HG03521 (cell line): Measurements from ENCODE around the gene STAG2.
"Not testable (repeated sequence)": the region's sequence is repeated elsewhere in the genome, so short reads cannot be mapped to it uniquely, and the experiment has no call there.

Source experiments
- ATAC-seq: cut with Tn5 transposase; IDR thresholded peaks from one replicate; pipeline ENCODE4 v1.9.1; 2021; ENCODE audit warnings: mild to moderate bottlenecking, moderate library complexity; ENCODE audit not compliant: unreplicated experiment

The STAG2 gene

DNA sequence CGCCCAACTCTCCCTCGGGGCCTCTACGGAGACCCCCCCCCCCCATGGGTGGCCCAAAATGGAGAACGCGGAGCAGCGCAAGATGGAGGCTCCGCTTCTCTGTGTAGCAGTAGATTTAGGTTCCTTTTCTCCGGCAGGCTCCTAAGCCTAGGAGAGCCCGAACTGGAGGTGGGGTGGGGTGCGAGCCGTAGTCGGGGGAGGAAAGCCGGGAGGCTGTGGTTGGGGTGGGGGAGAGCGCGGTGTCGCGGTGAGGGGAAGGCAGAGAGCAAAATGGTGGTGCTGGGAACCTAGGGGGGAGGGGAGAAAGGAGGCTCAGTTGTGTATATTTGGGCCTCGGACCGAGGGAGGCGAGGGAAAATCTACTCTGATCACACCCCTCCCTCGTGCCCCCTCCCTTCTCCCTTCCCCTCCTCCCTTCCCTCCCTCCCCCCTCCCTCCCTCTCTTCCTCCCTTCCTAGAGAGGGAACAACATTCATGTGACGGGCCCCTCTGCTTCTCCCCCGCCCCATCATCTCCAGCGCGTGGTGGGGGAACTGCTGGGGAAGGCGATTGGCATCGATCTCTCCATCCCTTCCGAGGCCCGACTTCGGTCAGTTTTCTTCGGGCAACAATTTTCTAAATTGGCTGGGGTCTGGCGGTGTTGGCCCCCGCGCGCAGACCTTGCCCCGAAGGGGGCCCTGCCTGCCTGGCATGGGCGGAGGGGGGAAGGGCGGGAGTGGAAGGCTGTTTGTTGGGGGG, at the start of gene STAG2:
TSS of gene STAG2 (plus strand) at position 439 of the 738 bp plus-strand sequence. CDS start 60,922 bp downstream, outside the sequence.
- ATAC-seq, result no peak

DNA sequence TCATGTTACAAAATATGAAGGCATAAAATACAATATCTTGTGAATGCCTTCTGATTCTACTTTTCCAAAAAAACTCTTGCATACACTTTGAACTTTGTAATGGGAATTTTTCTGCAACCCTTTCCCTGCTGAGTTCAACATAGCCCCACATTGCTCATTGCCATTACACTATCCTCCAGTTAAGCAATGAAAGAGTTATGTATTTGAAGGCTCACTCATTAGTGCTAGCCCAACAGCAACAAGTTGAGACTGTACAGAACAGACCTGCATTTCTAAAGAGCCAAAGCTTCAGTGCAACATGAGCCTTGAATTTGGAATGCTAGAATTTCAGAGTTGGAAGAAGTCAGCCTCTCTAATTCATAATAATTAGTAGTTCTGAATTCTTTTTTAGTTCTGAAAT, 44.4 kb upstream of the STAG2 start:
- ATAC-seq, result no peak

DNA sequence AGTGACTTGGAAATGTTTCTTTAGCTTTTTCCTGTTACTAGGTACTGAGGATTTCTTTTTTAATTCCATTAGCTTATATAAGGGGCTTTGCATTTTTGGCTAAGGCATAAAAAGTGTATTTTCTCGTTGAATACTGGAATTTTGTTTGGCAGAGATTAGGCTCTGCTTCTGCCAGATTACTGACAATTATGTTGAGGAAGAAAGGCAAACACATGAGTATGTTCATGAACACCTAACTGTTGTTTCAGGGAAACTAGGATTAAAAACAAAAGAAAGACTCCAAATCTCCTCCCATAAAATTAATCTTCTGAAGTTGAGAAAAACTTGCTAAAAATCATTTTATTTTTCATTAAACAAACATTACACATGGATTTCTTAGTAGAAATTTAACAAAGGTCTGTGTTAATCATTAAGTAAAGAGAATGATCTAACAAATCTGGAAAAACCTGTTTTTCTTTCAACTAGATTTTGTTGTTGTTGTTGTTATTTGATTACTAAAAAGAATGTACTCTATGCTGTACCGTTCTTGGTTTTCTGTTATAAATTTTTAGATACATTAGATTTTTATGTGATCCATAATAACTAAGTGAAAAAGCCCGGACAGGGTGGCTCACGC, 43.3 kb upstream of the STAG2 start:
- no peak for ATAC-seq

DNA sequence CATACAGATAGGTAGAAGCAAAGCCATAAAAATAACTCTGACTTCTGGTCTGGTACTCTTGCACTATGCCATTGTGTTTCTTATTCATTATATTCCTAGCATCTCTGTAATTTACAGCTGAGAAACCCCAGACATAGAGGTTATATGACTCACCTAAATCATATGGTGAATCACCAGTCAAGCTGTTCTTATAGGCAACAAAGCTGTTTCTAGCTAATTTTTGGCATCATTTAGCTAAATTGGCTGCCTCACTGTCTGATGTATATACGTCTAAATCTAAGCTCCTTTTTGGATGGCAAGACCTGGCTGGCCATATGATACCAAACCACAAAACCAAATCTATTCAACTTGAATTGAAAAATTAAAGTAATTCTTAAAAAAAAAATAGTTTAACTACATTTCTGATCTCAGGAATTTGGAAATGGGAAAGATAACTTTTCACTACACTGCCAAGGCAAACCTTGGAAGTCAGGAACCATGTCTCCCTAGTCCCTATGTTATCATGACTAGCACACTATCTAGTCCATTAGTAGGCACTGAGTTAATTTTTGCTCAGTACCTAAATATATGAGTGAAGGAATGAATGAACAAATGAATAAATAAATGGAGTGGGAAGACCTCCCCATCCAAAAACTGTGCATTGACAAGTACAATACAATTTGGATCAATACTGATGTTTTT, 41.3 kb upstream of the STAG2 start:
- ATAC-seq, result no peak

DNA sequence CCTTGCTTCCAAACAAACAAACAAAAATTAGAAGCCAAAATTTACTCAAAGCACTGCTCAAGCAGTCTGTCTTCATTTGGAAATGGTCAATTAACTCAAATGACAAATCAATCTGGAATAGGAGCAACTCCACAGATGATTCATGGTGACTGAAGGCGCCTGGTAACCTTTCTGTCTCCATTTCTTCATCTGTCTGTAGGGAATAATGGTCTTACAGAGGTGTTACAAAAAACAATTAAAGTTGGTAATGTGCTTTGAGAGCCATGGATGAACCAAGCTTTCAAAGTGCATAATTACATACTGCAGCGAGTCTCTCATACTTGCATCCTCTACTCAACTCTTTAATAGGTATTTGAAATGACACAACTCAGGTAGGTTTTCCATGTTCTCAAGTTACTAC, 38.3 kb upstream of the STAG2 start:
- ATAC-seq, result no peak

DNA sequence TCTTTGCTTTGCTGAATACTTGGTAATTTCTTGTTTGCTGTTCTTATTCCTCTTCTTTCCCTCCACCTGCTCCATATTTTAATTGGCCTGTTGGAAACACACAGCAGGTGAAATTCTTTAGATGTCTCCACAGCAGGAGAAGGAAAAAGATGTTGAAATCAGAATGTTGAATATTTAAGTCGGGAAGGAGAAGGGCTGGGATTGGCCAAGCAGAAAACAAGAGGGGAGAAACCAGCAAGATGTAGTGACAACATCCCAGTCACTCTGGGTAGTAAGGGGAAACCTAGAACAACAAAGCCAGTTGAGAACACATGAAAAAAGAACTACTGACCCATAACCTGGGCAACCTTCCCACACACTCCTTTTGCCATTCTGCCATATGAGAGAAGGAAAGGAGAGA, 37.3 kb upstream of the STAG2 start:
- no peak for ATAC-seq

DNA sequence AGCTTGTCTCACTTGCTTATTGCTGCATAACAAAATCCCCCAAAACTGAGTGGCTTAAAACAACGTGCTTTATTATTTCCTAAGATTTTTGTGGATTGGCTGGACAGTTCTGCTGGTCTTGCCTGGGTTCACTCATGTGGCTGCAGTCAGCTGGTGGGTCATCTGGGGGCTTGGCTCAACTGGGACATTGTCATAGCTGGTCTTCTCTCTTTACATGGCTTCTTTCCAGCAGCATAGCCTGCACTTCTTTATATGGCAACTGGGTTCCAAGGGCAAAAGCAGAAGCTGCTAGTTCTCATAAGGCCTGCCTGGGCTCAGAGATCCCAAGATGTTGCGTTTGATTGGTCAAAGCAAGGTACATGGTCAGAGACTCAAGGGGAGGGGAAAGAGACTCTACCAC, 33.7 kb upstream of the STAG2 start:
- ATAC-seq, result no peak

DNA sequence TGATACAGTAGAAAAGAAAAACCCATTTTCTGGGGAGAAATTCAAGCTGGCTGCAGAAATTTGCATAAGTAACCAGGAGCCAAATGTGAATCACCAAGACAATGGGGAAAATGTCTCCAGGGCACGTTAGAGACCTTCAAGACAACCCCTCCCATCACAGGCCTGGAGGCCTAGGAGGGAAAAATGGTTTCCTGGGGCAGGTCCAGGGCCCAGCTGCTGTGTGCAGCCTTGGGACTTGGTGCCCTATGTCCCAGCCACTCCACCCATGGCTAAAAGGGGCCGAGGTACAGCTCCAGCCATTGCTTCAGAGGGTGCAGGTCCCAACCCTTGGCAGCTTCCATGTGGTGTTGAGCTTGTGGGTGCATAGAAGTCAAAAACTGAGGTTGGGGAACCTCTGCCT, 29.5 kb upstream of the STAG2 start:
- ATAC-seq, result not testable (repeated sequence)

DNA sequence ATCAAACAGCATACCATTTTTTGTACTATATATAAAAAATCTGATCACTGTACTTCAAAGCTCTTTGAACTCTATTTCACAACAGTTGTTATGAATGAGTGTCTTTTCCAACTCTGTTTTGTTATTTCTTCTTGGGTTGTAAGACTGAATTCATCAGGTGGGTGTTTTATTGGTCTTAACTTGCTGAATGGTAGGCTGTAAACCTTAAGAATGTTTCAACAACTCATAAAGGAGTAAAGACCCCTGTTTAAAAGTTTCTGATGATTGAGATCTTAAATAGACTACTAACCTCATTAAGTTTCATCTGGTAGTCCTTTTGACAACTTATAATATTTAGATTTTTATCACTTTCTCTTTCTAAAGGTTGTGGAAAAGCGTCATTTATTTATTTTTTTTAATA, 18.4 kb upstream of the STAG2 start:
- no peak for ATAC-seq

DNA sequence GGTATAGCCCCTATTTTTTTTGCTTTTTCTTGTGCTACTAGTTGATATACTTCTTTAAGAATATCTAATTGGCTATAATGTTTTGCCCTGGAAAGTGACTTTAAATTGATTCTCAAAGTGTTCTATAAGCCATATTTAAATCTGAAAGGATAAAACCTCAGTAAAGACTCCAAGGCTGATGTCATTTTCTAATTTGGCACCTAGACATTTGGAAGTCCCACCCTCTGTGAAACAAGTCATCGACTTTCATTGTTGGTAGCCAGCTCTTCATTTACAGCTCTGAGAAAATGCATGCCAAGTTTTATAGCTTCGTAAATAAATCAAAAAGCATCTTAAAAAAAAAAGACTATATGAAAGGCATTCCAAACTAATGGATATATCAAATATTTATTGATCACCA, 18.0 kb upstream of the STAG2 start:
- ATAC-seq, result no peak

DNA sequence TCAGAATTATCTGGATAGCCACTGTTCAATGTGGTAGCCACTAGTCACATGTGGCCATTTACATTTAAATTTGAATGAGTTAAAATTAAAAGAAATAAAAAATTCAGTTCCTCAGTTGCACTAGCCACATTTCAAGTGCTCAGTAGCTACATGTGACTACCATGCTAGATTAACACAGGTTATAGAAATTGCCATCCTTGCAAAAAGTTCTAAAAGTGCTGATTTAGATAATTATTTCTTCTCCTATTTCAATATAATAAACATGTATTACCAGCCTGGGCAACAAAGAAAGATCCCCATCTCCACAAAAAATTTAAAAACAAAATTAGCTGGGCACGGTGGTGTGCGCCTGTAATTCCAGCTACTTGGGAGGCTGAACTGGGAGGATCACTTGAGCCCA, 11.7 kb upstream of the STAG2 start:
- ATAC-seq, result no peak

DNA sequence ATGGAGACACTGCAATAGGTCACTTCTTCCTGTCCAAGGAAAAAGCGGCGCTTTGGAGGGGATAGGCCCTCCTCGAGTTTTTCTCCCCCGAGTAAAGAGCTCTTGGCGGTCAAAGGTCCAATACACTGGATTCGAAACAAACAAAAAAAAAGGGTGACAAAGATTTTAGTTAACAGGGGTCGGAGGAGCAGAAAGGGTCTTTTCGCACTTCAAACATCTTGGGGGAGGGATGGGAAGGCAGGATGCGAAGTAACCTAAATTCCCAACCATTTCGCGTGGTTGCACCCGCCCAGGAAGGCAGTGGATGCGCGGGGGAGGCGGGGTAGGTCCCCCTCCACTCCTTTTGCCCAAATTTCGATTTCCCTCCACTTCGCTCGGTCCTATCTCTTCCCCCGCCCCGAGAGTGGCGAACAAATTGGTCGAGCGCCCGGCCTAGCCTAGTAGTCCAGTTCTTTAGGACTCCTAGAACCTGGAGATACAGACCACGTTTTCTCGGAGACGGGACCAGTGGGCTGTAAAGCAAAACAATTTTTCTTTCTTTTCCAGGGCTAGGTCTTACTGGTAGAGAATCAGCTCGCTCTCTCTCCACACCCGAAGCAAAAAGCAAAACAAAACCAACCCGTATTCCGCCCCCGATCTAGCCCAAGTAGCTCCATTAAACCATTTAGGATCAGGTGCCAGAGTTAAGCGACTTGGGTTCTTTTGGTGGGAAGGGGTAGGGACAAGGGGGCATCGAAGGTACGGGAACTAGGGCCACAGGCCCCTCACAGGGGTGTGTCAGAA, 2.0 kb upstream of the STAG2 start:
- no peak for ATAC-seq

DNA sequence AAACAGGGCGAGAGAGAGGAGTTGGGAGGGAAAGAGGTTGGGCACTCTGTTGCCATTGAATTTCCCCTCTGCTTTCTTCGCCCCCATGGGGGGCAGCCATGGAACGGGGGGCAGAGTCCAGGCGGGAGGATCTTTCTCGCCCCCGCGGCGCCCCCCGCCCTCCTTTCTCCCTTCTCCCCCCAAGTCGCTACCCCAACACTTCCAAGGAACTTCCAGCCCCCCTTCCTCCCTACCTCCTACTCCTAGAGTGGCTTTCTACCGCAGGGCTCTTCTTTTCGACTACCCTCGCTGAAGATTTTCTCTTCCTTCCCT, 594 bp upstream of the STAG2 start:
- no peak for ATAC-seq

DNA sequence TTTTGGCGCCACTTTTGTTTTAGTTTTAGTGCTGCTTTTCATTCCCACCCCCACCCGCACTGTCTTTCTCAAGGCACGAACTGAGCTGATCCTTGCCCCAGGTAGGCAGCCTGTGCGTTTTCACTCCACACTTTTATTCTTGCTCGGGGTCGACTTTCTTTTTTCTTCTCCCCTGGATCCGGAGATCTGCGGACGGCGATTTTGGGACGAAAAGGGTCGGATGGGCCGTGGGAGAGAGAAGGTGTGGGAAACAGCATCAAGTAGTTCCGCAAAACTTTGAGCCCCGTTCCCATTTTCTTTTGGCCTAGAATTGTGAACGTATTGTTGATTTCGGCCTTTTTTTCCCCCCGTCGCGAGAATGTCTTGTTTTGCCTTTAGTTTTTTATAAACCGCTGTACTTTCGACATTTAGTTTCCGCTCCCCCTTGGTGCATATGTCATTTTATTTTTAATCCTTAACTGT, 531 bp downstream of the STAG2 start:
- ATAC-seq, result no peak

DNA sequence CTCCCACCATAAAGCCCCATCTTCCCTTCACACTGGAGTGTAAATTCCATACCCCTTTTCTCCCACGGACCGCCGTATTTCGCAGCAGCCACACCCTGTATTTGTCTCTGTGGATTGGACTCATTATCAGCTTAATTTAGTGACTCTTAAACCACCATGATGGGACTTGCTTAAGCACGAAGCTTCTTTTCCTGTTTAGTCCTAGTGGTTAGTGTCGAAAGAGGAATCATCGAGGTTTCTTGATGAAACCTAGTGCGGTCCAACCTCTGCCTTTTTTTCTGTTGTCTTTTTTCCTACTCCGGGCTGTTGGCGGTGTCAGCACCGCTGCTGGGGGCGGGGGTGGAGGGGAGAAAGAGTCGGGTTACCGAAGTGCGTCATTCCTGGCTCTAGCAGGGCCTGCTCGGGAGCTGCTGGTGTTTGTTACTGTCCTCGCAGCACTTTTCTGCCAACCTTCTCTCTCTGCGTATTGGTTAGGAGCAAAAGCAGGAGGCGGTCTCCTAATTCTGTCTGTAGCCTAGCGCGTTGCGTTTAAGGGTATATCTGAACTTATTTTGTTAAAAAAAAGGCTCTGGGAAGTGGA, 1.4 kb downstream of the STAG2 start:
- ATAC-seq, result peak; percentile 46

DNA sequence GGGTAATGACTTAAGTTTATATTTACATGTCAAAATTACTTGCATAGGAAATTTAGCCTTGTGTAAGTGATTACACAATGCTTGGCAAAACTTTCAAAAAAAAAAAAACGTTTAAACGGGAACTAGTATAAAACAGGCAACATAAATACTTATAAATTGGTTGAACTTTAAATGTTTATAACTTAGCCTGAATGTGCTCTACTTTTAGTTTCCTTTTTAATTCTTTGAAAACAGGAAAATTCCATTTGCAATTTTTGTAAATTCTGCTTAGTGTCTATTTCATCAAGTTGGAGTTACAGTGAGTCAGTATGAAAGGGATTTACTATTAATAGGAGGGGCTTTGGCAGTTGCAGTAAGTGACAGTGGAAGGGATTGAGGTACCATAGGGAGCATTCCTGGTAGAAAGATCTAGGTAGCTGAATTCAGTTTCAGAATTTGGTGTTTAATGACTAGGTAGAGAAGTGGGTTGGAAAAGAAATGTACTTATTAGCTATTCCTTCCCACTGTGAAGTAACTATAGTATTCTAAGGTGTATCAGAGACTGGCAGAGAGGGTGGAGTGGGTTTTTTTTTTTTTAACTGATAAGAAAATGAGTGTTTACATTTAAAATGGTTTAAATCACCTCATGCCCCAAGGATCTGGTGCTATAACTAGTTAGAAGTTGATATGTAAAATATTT, 2.8 kb downstream of the STAG2 start:
- no peak for ATAC-seq

DNA sequence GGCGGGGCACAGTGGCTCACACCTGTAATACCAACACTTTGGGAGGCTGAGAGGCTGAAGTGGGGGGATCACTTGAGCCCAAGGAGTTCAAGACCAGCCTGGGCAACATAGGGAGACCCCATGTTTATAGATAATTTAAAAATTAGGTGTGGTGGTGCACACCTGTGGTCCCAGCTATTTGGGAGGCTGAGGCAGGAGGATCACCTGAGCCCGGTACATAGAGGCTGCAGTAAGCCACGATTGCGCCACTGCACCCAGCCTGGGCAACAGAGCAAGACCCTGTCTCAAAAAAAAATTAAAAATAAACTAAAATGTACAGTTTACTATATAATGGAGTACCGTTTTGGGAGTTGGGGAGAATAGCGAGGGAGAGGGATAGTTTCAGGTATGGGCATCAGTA, 4.2 kb downstream of the STAG2 start:
- ATAC-seq, result no peak

DNA sequence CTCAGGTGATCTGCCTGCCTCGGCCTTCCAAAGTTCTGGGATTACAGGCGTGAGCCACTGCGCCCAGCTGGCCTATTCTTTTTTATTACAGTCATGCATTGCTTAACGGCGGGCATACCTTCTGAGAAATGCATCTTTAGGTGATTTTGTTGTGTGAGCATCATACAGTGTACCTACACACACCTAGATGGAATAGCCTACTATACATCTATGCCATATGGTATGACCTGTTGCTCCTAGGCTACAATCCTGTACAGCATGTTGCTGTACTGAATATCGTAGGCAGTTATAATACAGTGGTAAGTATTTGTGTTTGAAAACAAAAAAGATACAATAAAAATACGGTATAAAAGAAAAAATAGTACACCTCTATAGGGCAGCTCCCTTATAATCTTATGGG, 6.0 kb downstream of the STAG2 start:
- no peak for ATAC-seq

DNA sequence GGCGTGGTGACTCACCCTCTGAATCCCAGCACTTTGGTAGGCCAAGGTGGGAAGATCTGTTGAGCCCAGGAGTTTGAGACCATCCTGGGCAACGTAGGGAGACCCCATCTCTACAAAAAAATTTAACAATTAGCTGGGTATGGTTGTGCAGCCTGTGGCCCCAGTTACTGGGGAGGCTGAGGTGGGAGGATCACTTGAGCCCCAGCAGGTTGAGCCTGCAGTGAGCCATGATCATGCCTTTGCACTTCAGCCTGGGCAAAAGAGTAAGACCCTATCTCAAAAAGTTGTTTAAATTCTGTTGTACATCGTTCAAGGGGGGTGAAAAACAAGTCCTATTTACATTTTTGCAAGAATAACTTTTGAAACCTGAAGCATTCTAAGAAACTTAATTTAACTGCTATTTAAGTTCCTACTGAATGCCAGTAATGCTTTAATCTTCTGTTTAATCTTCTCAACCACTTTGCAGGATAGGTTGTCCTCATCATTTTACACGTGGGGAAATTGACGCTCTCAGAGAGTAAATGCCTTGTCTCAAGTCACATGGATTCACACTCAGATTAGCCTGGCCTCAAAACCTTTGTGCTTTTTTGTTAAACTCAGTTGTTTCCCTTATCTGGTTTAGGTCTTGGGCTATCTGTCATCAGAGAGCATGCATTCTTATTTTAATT, 7.0 kb downstream of the STAG2 start:
- no peak for ATAC-seq

DNA sequence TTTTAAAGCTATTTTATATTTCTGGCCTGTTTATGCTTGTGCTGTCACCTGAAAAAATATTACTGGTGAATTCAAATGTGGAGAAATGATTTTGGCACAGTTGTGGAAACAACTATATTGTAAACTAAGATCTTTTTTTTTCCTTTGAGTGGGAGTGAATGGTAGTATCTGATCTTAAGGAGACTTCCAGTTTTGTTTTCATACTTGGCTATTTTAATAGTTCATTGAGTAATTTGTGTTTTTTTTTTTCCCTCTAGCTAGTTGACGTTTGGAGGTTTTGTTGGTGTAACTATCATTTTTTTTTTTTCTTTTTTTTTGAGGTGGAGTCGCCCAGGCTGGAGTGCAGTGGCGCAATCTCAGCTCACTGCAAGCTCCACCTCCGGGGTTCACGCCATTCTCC, 10.5 kb downstream of the STAG2 start:
- ATAC-seq, result no peak
